Sigmoid colon (tissue), 7 donors: ENCODE measurements around the gene CABP7. TPM values are rescaled to one million over a fixed set of nuclear protein-coding genes. Genes with fewer than 3 reads are reported as not detected.

Source experiments
- DNase-seq: peaks from one replicate; pipeline ENCODE4 v3.0.0-alpha.2; 2019
- H3K27ac ChIP-seq, 4 donors: fragments of 200-600 bp; sonication (generic); one replicate each; pipeline ENCODE4 v1.5.1; 2016 to 2019; ENCODE audit warnings: mild to moderate bottlenecking in 1 of 4
- H3K27me3 ChIP-seq, 3 donors: fragments of 200-600 bp; sonication (generic); one replicate each; pipeline ENCODE4 v1.5.1; 2019; ENCODE audit warnings: mild to moderate bottlenecking in 1 of 3
- H3K36me3 ChIP-seq, 4 donors: fragments of 200-600 bp; sonication (generic); one replicate each; pipeline ENCODE4 v1.5.1; 2016 to 2019
- H3K4me1 ChIP-seq, 4 donors: fragments of 200-600 bp; sonication (generic); one replicate each; pipeline ENCODE4 v1.5.1; 2017 to 2019
- H3K4me3 ChIP-seq, 4 donors: fragments of 200-600 bp; sonication (generic); one replicate each; pipeline ENCODE4 v1.5.1; 2017 to 2019; ENCODE audit warnings: mild to moderate bottlenecking in 2 of 4, moderate library complexity in 1 of 4
- H3K9me3 ChIP-seq, 4 donors: fragments of 200-600 bp in 3 of 4; sonication (generic) in 3 of 4; one replicate each; pipeline versions ENCODE4 v1.5.1 to v1.6.1; 2013 to 2019
- EP300 ChIP-seq, 4 donors: sonication (generic); formaldehyde crosslinking; IDR thresholded peaks; one replicate each; pipeline ENCODE4 v1.6.1; 2017; ENCODE audit warnings: antibody characterized with exemption in 4 of 4
- POLR2A ChIP-seq, 2 donors: fragments of 450-650 bp; IDR thresholded peaks; one replicate each; pipeline ENCODE4 v1.6.1; 2016; ENCODE audit warnings: antibody characterized with exemption in 2 of 2, mild to moderate bottlenecking in 2 of 2, moderate library complexity in 2 of 2
- POLR2AphosphoS5 ChIP-seq, 4 donors: sonication (generic); formaldehyde crosslinking; IDR thresholded peaks; one replicate each; pipeline ENCODE4 v1.6.1; 2017; ENCODE audit warnings: antibody characterized with exemption in 4 of 4
- WGBS, 2 donors: extraction: QIAGEN DNeasy Blood & Tissue Kit; methylation state at CpG; one replicate each; pipeline ENCODE4 v1.1.7; 2013; 5-methylcytosine and 5-hydroxymethylcytosine counted together
- intact Hi-C: fragments of 100-400 bp; cut with DNase I; formaldehyde crosslinking; loops from one replicate; pipeline ENCODE4 v1.15.1; 2023
- polyA plus RNA-seq, 3 donors: library from polyadenylated mRNA; stranded (reverse); fragments of 200-250 nt; gene quantifications; one replicate each; pipeline ENCODE4 v1.2.3, GENCODE V29; 2013
- total RNA-seq, 4 donors: library from RNA; depleted of rRNA; stranded (reverse); fragments of >200 nt; gene quantifications; one replicate each; pipeline ENCODE4 v1.1.0, GENCODE V29; 2016
- TF ChIP-seq, protein P1 (sequence below), 4 experiments: fragments of 450-650 bp in 3 of 4; fragments of 200-600 bp in 1 of 4; IDR thresholded peaks; one replicate each; pipeline ENCODE4 v1.5.1; 2016 to 2019; ENCODE audit warnings: antibody characterized with exemption in 4 of 4, mild to moderate bottlenecking in 3 of 4, moderate library complexity in 2 of 4
- donor health status: healthy with polysubstance abuse.
- donor health status: Bipolar disorder and iron deficiency.
- donor health status: healthy.

The CABP7 gene
- total and polyA plus RNA-seq, 7 donors, result under 0.01 to 1.1 (median 0.47) TPM; not detected in 4

DNA sequence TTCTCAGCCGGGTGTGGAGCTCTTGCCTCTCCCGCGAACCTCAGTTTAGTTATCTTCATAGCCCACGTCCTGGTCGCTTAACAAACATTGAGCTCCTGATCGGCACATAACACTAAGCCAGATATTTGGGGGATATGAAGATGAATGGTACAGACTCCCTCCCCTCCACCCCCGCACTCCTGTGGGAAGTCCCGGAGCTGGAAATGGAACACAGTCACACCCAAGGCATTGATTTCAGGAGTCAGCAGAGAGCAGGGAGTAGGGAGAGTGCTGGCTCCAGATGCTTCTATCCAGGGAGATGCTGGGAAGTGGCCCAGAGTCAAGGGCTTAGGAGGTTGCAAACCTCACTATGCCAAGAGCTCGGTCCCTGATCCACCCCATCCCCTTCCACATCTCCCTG lies 26.1 kb upstream of the CABP7 start:
- intact Hi-C loops, result no loop called here
- Histone ChIP-seq H3K36me3 (peaks cover 0 to 49% (median 11%) of the 10 kb centered on the region in 4 donors), H3K4me1 (peaks cover 0 to 28% (median 16%) of the 10 kb centered on the region in 4 donors), H3K9me3 (no peaks in the 10 kb centered on the region), H3K27ac (no peak overlapping the region), H3K27me3 (no peaks in the 10 kb centered on the region), H3K4me3 (no peak overlapping the region)
- DNase-seq, result no peak
- TF ChIP-seq POLR2AphosphoS5 (IDR thresholded peaks at IDR 0.05), result no peak
- TF ChIP-seq POLR2A (IDR thresholded peaks at IDR 0.05), result no peak
- TF ChIP-seq EP300 (IDR thresholded peaks at IDR 0.05), result no peak
- TF ChIP-seq, protein P1, sequence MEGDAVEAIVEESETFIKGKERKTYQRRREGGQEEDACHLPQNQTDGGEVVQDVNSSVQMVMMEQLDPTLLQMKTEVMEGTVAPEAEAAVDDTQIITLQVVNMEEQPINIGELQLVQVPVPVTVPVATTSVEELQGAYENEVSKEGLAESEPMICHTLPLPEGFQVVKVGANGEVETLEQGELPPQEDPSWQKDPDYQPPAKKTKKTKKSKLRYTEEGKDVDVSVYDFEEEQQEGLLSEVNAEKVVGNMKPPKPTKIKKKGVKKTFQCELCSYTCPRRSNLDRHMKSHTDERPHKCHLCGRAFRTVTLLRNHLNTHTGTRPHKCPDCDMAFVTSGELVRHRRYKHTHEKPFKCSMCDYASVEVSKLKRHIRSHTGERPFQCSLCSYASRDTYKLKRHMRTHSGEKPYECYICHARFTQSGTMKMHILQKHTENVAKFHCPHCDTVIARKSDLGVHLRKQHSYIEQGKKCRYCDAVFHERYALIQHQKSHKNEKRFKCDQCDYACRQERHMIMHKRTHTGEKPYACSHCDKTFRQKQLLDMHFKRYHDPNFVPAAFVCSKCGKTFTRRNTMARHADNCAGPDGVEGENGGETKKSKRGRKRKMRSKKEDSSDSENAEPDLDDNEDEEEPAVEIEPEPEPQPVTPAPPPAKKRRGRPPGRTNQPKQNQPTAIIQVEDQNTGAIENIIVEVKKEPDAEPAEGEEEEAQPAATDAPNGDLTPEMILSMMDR (IDR thresholded peaks at IDR 0.05), result no peak
- 81 to 86% methylated on average over 9 of the region's 9 CpGs for WGBS, 2 donors

DNA sequence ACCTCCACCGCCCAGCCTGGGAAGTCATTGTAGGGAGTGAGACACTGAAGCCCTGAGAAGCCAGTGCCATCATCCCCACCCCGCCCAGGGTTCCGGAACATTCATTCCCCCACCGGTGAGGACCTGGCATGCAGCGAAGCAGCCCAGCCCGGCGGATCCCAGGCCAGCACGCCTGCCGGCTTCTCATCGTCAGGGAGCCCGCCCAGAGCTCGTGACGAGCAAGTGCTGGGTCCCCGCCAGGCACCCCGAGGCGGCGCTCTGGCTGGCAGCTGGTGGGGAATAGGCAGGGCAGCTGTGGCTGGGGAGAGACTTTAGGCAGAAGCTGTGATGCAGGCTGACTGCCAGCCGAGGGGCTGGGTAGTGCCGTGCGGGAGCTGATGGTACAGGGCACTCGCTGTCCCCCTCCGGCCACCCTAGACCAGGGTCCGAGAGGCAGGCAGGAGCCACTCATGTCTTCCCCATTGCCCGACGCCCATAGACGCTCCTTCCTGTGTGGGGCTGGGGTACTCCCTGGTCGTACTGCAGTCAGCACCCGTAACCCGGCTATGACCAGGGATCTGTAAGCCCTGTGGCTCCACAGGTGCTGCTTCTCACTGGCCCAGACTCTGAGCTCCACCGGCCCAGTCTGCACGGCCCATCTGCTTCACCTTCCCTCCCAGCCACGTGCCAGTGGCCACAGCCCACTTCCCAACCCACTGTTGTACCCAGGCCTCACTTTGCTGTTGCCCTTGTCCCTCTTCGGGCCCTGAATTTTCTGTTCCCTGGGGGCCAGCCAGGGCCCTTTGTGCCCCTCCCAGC lies 24.5 kb upstream of the CABP7 start:
- Histone ChIP-seq H3K27ac (no peak overlapping the region), H3K4me1 (peaks cover 0 to 15% (median 4%) of the 10 kb centered on the region in 4 donors), H3K9me3 (no peaks in the 10 kb centered on the region), H3K27me3 (peaks cover 0 to 6% (median 0%) of the 10 kb centered on the region in 3 donors), H3K36me3 (peaks cover 0 to 49% (median 11%) of the 10 kb centered on the region in 4 donors), H3K4me3 (no peak overlapping the region)
- WGBS, 2 donors, result 93 to 94% methylated on average over 33 of the region's 33 CpGs
- TF ChIP-seq POLR2AphosphoS5 (IDR thresholded peaks at IDR 0.05) (no peak), EP300 (IDR thresholded peaks at IDR 0.05) (no peak)
- TF ChIP-seq, protein P1 (IDR thresholded peaks at IDR 0.05), result no peak
- intact Hi-C loops, result no loop called here
- no peak for DNase-seq

GRCh38 chr22:29697853-29698598 lies 21.8 kb upstream of the CABP7 start:
- Histone ChIP-seq H3K4me1 (peaks cover 0 to 18% (median 4%) of the 10 kb centered on the region in 4 donors), H3K27ac (no peak overlapping the region), H3K36me3 (peaks cover 0 to 42% (median 11%) of the 10 kb centered on the region in 4 donors), H3K4me3 (no peak overlapping the region), H3K27me3 (peaks cover 0 to 29% (median 0%) of the 10 kb centered on the region in 3 donors), H3K9me3 (no peaks in the 10 kb centered on the region)
- TF ChIP-seq EP300 (IDR thresholded peaks at IDR 0.05) (no peak), POLR2AphosphoS5 (IDR thresholded peaks at IDR 0.05) (no peak), POLR2A (IDR thresholded peaks at IDR 0.05) (no peak)
- TF ChIP-seq, protein P1 (IDR thresholded peaks at IDR 0.05), result no peak
- no peak for DNase-seq
- WGBS, 2 donors, result 93% methylated on average over 16 of the region's 16 CpGs
- intact Hi-C loops, result no loop called here

DNA sequence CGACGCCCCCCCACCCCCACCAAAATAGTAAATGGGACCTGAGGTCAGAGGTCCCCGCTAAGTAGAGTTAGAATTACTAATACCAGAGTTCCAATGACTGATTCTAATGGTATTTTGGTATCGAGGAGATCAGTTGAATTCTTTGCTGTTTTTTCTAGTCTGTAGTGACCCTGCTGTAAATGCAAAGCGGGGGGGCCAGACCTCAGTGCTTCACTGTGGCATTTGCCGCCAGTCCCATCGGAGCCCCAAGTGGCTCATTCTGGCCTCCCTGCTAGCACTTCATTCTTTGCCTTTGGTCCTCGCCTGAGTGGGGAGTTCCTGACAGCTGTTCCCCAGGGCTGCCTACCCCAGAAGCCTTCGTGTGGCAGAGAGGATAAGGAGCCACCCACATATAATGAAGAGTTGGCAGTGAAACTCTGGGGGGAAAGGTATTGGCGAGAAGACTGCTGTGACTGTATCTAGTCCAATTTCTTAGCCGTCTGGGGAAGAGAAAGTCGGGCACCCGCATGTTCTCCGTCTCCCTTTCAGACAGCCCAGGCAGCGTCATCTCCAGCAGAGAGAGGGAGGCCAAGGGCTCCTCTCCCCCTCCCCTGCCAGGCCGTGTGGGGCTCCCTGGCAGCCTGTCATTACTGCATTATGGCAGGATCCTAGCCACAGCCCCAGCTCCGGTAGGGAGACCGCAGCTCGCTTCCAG lies 19.4 kb upstream of the CABP7 start:
- Histone ChIP-seq H3K4me3 (no peak overlapping the region), H3K27ac (no peak overlapping the region), H3K4me1 (peaks cover 0 to 29% (median 15%) of the 10 kb centered on the region in 4 donors), H3K9me3 (no peaks in the 10 kb centered on the region), H3K27me3 (peaks cover 0 to 40% (median 0%) of the 10 kb centered on the region in 3 donors), H3K36me3 (peaks cover 0 to 28% (median 5%) of the 10 kb centered on the region in 4 donors)
- 69 to 71% methylated on average over 19 of the region's 19 CpGs for WGBS, 2 donors
- DNase-seq, result no peak
- no peak for TF ChIP-seq POLR2A (IDR thresholded peaks at IDR 0.05)
- no peak for TF ChIP-seq EP300 (IDR thresholded peaks at IDR 0.05)
- TF ChIP-seq, protein P1 (IDR thresholded peaks at IDR 0.05), result no peak
- no peak for TF ChIP-seq POLR2AphosphoS5 (IDR thresholded peaks at IDR 0.05)
- intact Hi-C loops, result no loop called here
